HL-60 (cell line): Measurements from ENCODE around the gene CPA2.

Experiments used
- CTCF ChIP-seq: IDR thresholded peaks from one replicate; pipeline ENCODE4 v1.5.1; 2011; ENCODE audit warnings: low read length, control low read depth, inconsistent platforms; ENCODE audit not compliant: insufficient read depth
- GABPA ChIP-seq: IDR thresholded peaks from 2 replicates; pipeline ENCODE4 v1.6.1; 2012; ENCODE audit warnings: low read depth
- POLR2AphosphoS5 ChIP-seq: IDR thresholded peaks from 2 replicates; pipeline ENCODE4 v1.6.1; 2012; ENCODE audit warnings: low read depth
- REST ChIP-seq: IDR thresholded peaks from 2 replicates; pipeline ENCODE4 v1.6.1; 2012; ENCODE audit warnings: low read depth; ENCODE audit not compliant: insufficient replicate concordance

DNA sequence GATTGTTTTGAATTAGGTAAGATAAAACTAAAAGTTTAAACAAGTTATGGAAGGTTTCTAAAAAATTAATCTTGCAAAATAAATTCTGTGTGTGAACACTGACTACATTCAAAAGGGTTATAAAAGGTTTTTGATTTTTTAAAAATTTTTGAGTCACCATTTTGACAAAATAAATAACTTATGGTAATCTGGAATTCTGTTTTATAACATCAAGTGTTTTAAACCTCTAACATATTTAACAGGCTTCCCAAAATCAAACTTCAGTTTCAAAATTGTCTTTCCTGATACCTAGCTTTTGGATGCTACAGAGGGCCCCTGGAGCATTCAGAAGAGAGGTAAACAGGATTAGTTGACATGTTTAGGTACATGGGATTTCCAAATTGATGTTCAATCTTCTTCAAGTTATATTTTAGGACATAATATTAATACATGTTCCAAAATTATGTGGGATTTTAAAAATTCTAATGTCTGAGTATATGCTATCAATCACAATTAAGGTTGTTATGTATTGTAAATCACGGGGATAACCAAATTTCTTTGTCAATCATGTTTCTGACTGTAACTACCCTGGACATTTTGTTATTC is 8.1 kb upstream of the CPA2 start:
- TF ChIP-seq CTCF (no peak), POLR2AphosphoS5 (no peak), GABPA (no peak), REST (no peak)
